ENCODE data around the gene RHBDF1. TPM values are rescaled to one million over a fixed set of nuclear protein-coding genes. Genes with fewer than 3 reads are reported as not detected.

Gene RHBDF1
- total and polyA plus RNA-seq, 2 experiments from 2014 or later, result 41.5 to 73.6 TPM

DNA sequence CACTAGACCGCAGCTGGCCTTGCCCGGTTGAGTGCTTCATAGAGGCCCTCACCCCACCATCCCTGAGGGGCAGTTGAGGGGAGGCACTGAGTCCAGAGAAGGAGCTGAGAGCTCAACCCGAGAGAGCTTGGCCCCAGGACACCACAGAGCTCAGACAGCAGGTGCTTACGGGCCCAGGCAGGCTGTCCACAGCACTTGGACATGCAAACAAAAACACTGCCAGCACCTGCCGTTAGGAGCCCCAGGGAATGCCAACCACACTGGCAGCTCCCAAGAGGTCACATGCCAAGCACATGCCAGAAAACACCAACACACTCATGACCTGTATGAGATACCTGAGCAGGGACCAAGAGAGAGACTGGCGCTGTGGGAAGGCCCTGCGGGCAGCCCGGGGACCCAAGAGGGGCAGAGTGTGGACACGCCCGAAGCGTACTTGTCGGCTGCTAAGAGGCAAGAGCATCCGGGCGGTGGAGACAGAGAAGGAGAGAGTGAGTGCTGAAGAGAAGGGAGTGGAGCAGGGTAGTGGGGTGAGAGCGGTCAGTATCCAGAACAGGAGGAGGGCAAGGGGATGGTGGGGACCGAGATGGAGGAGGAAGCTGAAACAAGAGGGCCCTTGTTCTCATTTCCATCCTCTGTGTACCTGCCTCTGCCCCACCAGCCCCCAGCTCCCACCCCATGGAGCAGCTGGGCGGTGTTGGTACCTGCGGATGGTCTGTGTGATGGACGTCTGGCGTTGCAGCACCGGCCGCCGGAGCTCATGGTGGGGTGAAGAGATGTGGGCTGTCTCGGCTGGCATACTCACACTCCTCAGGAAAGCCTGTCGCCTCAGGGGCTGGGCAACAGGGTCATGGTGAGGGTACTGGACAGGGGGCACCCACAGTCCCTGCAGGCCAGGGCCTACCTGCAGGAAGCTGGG is 8.2 kb downstream of the RHBDF1 start:
- Histone ChIP-seq H4K20me1 (ENCODE audit: insufficient read depth, poor library complexity, severe bottlenecking) (peaks cover 31% of the 10 kb centered on the region), H3K79me2 (peaks cover 34% of the 10 kb centered on the region)
- WGBS (ENCODE audit: low lambda C conversion rate, missing lambda C conversion rate), result 97% methylated on average over 25 of the region's 25 CpGs

DNA sequence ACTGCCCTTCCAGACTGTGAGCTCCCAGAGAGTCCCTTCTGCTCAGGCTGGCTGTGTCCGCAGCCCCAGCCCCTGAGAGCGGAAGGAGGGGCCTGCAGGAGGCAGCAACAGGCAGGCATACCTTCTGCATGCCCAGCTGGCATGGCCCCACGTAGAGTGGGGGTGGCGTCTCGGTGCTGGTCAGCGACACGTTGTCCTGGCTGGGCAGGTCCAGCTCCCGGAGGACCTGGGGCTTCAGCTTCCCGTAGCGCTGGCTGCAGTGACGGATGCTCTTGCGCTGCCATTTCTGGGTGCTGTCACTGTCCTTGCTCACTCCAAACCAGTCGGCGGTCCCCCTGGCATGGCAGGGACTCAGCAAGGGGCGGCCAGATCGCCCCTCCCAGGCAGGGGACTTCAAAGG is 9.0 kb downstream of the RHBDF1 start:
- H4K20me1 ChIP-seq (ENCODE audit: insufficient read depth, poor library complexity, severe bottlenecking), result peaks cover 29% of the 10 kb centered on the region
- H3K9me3 ChIP-seq (ENCODE audit: low read depth), result no peaks in the 10 kb centered on the region
- H3K4me1 ChIP-seq (ENCODE audit: insufficient read depth), result peaks cover 15% of the 10 kb centered on the region
- 98% methylated on average over 16 of the region's 16 CpGs for WGBS (ENCODE audit: low lambda C conversion rate, missing lambda C conversion rate)
- H3K27me3 ChIP-seq, result no peaks in the 10 kb centered on the region
- H2AFZ ChIP-seq, result no peak overlapping the region
- no peak overlapping the region for H3K4me2 ChIP-seq
- no peaks in the 10 kb centered on the region for H3K36me3 ChIP-seq (replicated peaks; ENCODE audit: insufficient read depth, low read depth)
- TF ChIP-seq, protein P1, sequence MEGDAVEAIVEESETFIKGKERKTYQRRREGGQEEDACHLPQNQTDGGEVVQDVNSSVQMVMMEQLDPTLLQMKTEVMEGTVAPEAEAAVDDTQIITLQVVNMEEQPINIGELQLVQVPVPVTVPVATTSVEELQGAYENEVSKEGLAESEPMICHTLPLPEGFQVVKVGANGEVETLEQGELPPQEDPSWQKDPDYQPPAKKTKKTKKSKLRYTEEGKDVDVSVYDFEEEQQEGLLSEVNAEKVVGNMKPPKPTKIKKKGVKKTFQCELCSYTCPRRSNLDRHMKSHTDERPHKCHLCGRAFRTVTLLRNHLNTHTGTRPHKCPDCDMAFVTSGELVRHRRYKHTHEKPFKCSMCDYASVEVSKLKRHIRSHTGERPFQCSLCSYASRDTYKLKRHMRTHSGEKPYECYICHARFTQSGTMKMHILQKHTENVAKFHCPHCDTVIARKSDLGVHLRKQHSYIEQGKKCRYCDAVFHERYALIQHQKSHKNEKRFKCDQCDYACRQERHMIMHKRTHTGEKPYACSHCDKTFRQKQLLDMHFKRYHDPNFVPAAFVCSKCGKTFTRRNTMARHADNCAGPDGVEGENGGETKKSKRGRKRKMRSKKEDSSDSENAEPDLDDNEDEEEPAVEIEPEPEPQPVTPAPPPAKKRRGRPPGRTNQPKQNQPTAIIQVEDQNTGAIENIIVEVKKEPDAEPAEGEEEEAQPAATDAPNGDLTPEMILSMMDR (IDR thresholded peaks at IDR 0.05; ENCODE audit: poor library complexity), result no peak
- TF ChIP-seq EZH2phosphoT487 (IDR thresholded peaks at IDR 0.05; ENCODE audit: low read depth, severe bottlenecking, unreplicated experiment), result no peak
- no peak for TF ChIP-seq EZH2 (IDR thresholded peaks at IDR 0.05; ENCODE audit: borderline replicate concordance)
- no peak overlapping the region for H3K4me3 ChIP-seq
- peaks cover 26% of the 10 kb centered on the region for H3K79me2 ChIP-seq
- DNase-seq (ENCODE audit: low spot score), result no peak
- H3K27ac ChIP-seq, result no peak overlapping the region
- no peaks in the 10 kb centered on the region for H3K9me2 ChIP-seq (replicated peaks; ENCODE audit: insufficient read depth)

More for the DNA sequence above, 8.2 kb downstream of the RHBDF1 start:
- Histone ChIP-seq H3K9me2 (replicated peaks; ENCODE audit: insufficient read depth) (no peaks in the 10 kb centered on the region), H3K4me2 (no peak overlapping the region), H3K4me3 (no peak overlapping the region), H3K9me3 (ENCODE audit: low read depth) (no peaks in the 10 kb centered on the region), H3K4me1 (ENCODE audit: insufficient read depth) (peaks cover 17% of the 10 kb centered on the region), H3K27me3 (no peaks in the 10 kb centered on the region), H3K27ac (no peak overlapping the region), H3K36me3 (replicated peaks; ENCODE audit: insufficient read depth, low read depth) (no peaks in the 10 kb centered on the region), H2AFZ (no peak overlapping the region)
- no peak for DNase-seq (ENCODE audit: low spot score)
- TF ChIP-seq, protein P1 (IDR thresholded peaks at IDR 0.05; ENCODE audit: poor library complexity), result no peak
- TF ChIP-seq EZH2phosphoT487 (IDR thresholded peaks at IDR 0.05; ENCODE audit: low read depth, severe bottlenecking, unreplicated experiment) (no peak), EZH2 (IDR thresholded peaks at IDR 0.05; ENCODE audit: borderline replicate concordance) (no peak)

DNA sequence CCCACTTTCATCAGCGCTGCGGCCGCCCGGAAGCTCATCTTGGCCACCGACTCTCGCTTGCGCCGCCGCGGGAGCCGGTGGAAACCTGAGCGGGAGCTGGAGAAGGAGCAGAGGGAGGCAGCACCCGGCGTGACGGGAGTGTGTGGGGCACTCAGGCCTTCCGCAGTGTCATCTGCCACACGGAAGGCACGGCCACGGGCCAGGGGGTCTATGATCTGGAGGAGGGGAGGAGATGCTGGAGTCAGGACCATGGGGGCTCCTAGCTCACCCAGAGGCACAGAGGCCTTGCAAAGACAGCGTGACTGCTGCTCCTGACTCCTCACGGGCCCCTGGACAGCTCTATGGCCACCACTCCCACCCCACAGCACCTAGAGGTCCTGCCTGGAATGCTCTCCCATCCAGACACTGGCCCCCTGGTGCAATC is 9.5 kb downstream of the RHBDF1 start:
- 95% methylated on average over 20 of the region's 21 CpGs for WGBS (ENCODE audit: low lambda C conversion rate, missing lambda C conversion rate)
- H3K9me2 ChIP-seq (replicated peaks; ENCODE audit: insufficient read depth), result no peaks in the 10 kb centered on the region

More for the DNA sequence above, 9.5 kb downstream of the RHBDF1 start:
- no peaks in the 10 kb centered on the region for H3K9me3 ChIP-seq (ENCODE audit: low read depth)
- no peaks in the 10 kb centered on the region for H3K27me3 ChIP-seq
- no peak overlapping the region for H2AFZ ChIP-seq
- no peak overlapping the region for H3K4me2 ChIP-seq
- no peaks in the 10 kb centered on the region for H3K36me3 ChIP-seq (replicated peaks; ENCODE audit: insufficient read depth, low read depth)
- no peak for TF ChIP-seq EZH2phosphoT487 (IDR thresholded peaks at IDR 0.05; ENCODE audit: low read depth, severe bottlenecking, unreplicated experiment)
- TF ChIP-seq, protein P1 (IDR thresholded peaks at IDR 0.05; ENCODE audit: poor library complexity), result no peak
- no peak for TF ChIP-seq EZH2 (IDR thresholded peaks at IDR 0.05; ENCODE audit: borderline replicate concordance)
- H3K4me1 ChIP-seq (ENCODE audit: insufficient read depth), result peaks cover 10% of the 10 kb centered on the region
- no peak overlapping the region for H3K27ac ChIP-seq
- no peak overlapping the region for H3K4me3 ChIP-seq
- no peak for DNase-seq (ENCODE audit: low spot score)
- H3K79me2 ChIP-seq, result peaks cover 21% of the 10 kb centered on the region
- H4K20me1 ChIP-seq (ENCODE audit: insufficient read depth, poor library complexity, severe bottlenecking), result peaks cover 24% of the 10 kb centered on the region

All from hepatocyte (in vitro differentiated cells).